Mesendoderm (in vitro differentiated cells): ENCODE results near the gene GYPA.
"Not testable (repeated sequence)": the region's sequence is repeated elsewhere in the genome, so short reads cannot be mapped to it uniquely, and the experiment has no call there.

Experiments
- DNase-seq: peaks from one replicate; pipeline ENCODE4 v3.0.0; 2013
- H2AK5ac ChIP-seq: 2 replicates; pipeline ENCODE4 v1.6.1; 2013; ENCODE audit warnings: low read length, inconsistent platforms
- H2BK120ac ChIP-seq: 2 replicates; pipeline ENCODE4 v1.6.1; 2013; ENCODE audit warnings: low read depth, mild to moderate bottlenecking, low read length, moderate library complexity, mixed read lengths
- H2BK15ac ChIP-seq: replicated peaks from 2 replicates; pipeline ENCODE4 v1.6.1; 2013; ENCODE audit warnings: low read depth, mild to moderate bottlenecking, moderate library complexity
- H2BK5ac ChIP-seq: 2 replicates; pipeline ENCODE4 v1.6.1; 2013; ENCODE audit warnings: low read length, inconsistent platforms
- H3K18ac ChIP-seq: 2 replicates; pipeline ENCODE4 v1.6.1; 2013; ENCODE audit warnings: mild to moderate bottlenecking, low read length, mixed read lengths
- H3K23ac ChIP-seq: one replicate; pipeline ENCODE4 v1.6.1; 2013; ENCODE audit warnings: low read length
- H3K27ac ChIP-seq: 2 replicates; pipeline ENCODE4 v1.5.1; 2013; ENCODE audit warnings: low read depth, mild to moderate bottlenecking, inconsistent platforms, low read length, moderate library complexity
- H3K27me3 ChIP-seq: 2 replicates; pipeline ENCODE4 v1.6.1; 2013; ENCODE audit warnings: low read length, control low read depth, mild to moderate bottlenecking, inconsistent platforms; ENCODE audit not compliant: insufficient read depth, poor library complexity
- H3K36me3 ChIP-seq: 2 replicates; pipeline ENCODE4 v1.6.1; 2013; ENCODE audit warnings: low read length, inconsistent platforms; ENCODE audit not compliant: control insufficient read depth, insufficient read depth
- H3K4ac ChIP-seq: one replicate; pipeline ENCODE4 v1.6.1; 2013; ENCODE audit warnings: low read depth, mild to moderate bottlenecking, low read length, moderate library complexity
- H3K4me1 ChIP-seq: 2 replicates; pipeline ENCODE4 v1.6.1; 2013; ENCODE audit warnings: low read depth, low read length, inconsistent platforms; ENCODE audit not compliant: control insufficient read depth
- H3K4me2 ChIP-seq: 2 replicates; pipeline ENCODE4 v1.6.1; 2013; ENCODE audit warnings: low read length
- H3K4me3 ChIP-seq: 2 replicates; pipeline ENCODE4 v1.5.1; 2013; ENCODE audit warnings: mild to moderate bottlenecking, low read length
- H3K56ac ChIP-seq: one replicate; pipeline ENCODE4 v1.6.1; 2013; ENCODE audit warnings: low read length
- H3K79me1 ChIP-seq: 2 replicates; pipeline ENCODE4 v1.6.1; 2013; ENCODE audit warnings: low read length, inconsistent platforms
- H3K79me2 ChIP-seq: 2 replicates; pipeline ENCODE4 v1.6.1; 2013; ENCODE audit warnings: mild to moderate bottlenecking, low read length; ENCODE audit not compliant: control insufficient read depth, insufficient read depth
- H3K9ac ChIP-seq: 2 replicates; pipeline ENCODE4 v1.6.1; 2013; ENCODE audit warnings: low read length, inconsistent platforms
- H4K5ac ChIP-seq: one replicate; pipeline ENCODE4 v1.6.1; 2013; ENCODE audit warnings: low read length
- H4K8ac ChIP-seq: one replicate; pipeline ENCODE4 v1.6.1; 2013; ENCODE audit warnings: low read depth, mild to moderate bottlenecking, control low read depth, low read length, moderate library complexity
- WGBS: extraction: QIAGEN DNeasy Blood & Tissue Kit; methylation state at CpG from one replicate; pipeline ENCODE4 v1.1.7; 2013; ENCODE audit warnings: low lambda C conversion rate, missing lambda C conversion rate; ENCODE audit not compliant: insufficient coverage; ENCODE audit errors: extremely low coverage; 5-methylcytosine and 5-hydroxymethylcytosine counted together

Gene GYPA

DNA sequence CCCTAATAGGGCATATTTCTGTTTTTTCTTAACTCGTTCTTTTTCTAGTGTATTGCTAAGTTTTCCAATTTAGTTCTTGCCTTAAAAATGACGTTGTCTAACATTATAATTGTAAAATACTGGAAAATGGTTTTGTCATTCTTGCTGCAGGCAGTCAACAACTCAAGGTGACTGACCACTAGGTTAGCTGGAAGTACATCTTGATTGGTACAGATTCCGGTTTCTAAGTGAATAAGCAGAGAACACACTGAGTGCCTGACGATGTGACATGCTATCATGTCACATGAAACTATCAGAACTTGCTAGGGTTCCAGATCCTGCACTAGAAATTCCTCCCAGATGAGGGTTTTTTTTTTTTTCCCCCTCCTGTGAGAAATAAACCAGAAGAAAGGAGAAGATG lies 60.4 kb downstream of the GYPA start:
- H3K23ac ChIP-seq, H3K4ac ChIP-seq, H4K8ac ChIP-seq, H3K79me2 ChIP-seq, H3K79me1 ChIP-seq, H3K27me3 ChIP-seq, H4K5ac ChIP-seq, H2BK120ac ChIP-seq, H3K4me1 ChIP-seq, H3K36me3 ChIP-seq, H2BK5ac ChIP-seq, H3K4me2 ChIP-seq, DNase-seq, H3K27ac ChIP-seq, H3K4me3 ChIP-seq, H3K9ac ChIP-seq, H2BK15ac ChIP-seq, H2AK5ac ChIP-seq, H3K56ac ChIP-seq: not testable (repeated sequence)
- H3K18ac ChIP-seq: peak overlapping the region; percentile 51
- WGBS: no CpG with 5 or more reads among the region's 4 CpGs

GRCh38 chr4:144078746-144079145 lies 61.8 kb downstream of the GYPA start:
- DNase-seq: peak; percentile 87
- not testable (repeated sequence) for H3K4me3 ChIP-seq, H3K9ac ChIP-seq, H3K79me2 ChIP-seq, H3K79me1 ChIP-seq, H2BK5ac ChIP-seq, H3K4me2 ChIP-seq, H2BK15ac ChIP-seq, H4K8ac ChIP-seq, H3K56ac ChIP-seq, H3K27ac ChIP-seq, H4K5ac ChIP-seq, H3K27me3 ChIP-seq, H2AK5ac ChIP-seq, H2BK120ac ChIP-seq, H3K23ac ChIP-seq, H3K4me1 ChIP-seq, H3K4ac ChIP-seq, H3K36me3 ChIP-seq
- peak overlapping the region; percentile 39 for H3K18ac ChIP-seq
- no CpG with 5 or more reads among the region's 2 CpGs for WGBS

GRCh38 chr4:144061556-144061955 lies 79.0 kb downstream of the GYPA start:
- H2BK15ac ChIP-seq, H3K18ac ChIP-seq, H4K5ac ChIP-seq, H3K79me2 ChIP-seq, H3K4me1 ChIP-seq, H3K4me2 ChIP-seq, H3K36me3 ChIP-seq, H4K8ac ChIP-seq, H3K79me1 ChIP-seq, H3K23ac ChIP-seq, H3K4ac ChIP-seq, H2BK120ac ChIP-seq, H2AK5ac ChIP-seq, H3K27me3 ChIP-seq, H3K9ac ChIP-seq, H2BK5ac ChIP-seq, H3K4me3 ChIP-seq, DNase-seq, H3K56ac ChIP-seq, H3K27ac ChIP-seq: not testable (repeated sequence)

DNA sequence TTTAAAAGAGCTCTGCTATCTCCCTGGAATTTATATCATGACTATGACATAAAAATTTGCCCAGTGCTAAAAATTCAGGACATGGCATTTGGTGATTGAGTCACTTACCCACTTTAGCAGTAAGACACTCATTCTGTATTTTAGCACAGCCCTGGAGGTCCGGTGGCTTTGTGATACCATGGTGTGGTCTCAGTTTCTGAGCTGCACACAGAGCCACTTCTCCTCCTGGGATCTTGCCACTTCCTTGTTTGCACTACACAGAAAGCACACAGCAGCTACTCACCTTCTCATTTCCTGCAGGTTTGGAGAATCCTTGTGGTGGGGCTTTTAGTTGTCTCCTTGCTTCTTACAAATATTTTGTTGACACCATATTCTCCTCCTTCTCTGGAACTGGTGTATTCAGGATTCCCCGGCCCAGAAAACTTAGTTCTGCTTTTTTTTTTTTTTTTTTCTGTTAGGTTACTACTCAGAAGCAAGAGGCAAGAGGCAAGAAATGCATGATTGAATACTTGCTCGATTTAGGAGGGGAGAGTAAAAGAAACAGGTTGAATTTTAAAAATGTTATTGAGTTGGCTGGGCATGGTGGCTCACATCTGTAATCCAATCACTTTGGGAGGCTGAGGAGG lies 80.2 kb downstream of the GYPA start:
- H2BK15ac ChIP-seq, H4K8ac ChIP-seq, H3K4me1 ChIP-seq, H3K79me2 ChIP-seq, H3K56ac ChIP-seq, H3K23ac ChIP-seq, H3K79me1 ChIP-seq, H3K9ac ChIP-seq, H2AK5ac ChIP-seq, H3K36me3 ChIP-seq, H2BK120ac ChIP-seq, H2BK5ac ChIP-seq, H3K27ac ChIP-seq, H4K5ac ChIP-seq, H3K4me3 ChIP-seq, H3K27me3 ChIP-seq, H3K18ac ChIP-seq, DNase-seq, H3K4me2 ChIP-seq, H3K4ac ChIP-seq: not testable (repeated sequence)
- WGBS: no CpG with 5 or more reads among the region's 3 CpGs
